ENCODE results near the gene GRSF1.

The GRSF1 gene

DNA sequence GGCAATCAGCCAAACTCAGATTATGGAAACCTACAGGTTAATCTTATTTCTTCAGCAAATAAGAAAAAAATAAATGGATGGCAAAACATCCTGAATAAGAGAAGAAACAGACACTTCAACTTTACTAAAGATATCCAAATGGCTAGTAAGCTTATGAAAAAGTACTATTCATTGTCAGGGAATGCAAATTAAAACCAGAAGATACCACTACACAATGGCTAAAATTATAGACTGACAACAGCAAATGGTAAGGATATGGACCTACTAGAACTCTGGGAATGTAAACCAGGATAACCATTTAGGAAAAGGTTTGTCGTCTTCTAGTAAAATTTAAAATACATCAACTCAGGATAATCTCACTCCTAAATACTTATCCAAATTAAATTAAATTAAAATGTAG, 24.3 kb downstream of the GRSF1 start:
- no peak overlapping the region for H3K27ac ChIP-seq
- no peaks in the 10 kb centered on the region for H3K27me3 ChIP-seq (ENCODE audit: insufficient read depth, low read depth, severe bottlenecking)
- DNase-seq: no peak
- no peak overlapping the region for H3K4me3 ChIP-seq (ENCODE audit: low read depth, low read length)
- TF ChIP-seq, protein P1, sequence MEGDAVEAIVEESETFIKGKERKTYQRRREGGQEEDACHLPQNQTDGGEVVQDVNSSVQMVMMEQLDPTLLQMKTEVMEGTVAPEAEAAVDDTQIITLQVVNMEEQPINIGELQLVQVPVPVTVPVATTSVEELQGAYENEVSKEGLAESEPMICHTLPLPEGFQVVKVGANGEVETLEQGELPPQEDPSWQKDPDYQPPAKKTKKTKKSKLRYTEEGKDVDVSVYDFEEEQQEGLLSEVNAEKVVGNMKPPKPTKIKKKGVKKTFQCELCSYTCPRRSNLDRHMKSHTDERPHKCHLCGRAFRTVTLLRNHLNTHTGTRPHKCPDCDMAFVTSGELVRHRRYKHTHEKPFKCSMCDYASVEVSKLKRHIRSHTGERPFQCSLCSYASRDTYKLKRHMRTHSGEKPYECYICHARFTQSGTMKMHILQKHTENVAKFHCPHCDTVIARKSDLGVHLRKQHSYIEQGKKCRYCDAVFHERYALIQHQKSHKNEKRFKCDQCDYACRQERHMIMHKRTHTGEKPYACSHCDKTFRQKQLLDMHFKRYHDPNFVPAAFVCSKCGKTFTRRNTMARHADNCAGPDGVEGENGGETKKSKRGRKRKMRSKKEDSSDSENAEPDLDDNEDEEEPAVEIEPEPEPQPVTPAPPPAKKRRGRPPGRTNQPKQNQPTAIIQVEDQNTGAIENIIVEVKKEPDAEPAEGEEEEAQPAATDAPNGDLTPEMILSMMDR (IDR thresholded peaks at IDR 0.05; ENCODE audit: low read depth, low read length): no peak
- peaks cover 18% of the 10 kb centered on the region for H3K36me3 ChIP-seq
- no peaks in the 10 kb centered on the region for H3K9me3 ChIP-seq (ENCODE audit: severe bottlenecking)

DNA sequence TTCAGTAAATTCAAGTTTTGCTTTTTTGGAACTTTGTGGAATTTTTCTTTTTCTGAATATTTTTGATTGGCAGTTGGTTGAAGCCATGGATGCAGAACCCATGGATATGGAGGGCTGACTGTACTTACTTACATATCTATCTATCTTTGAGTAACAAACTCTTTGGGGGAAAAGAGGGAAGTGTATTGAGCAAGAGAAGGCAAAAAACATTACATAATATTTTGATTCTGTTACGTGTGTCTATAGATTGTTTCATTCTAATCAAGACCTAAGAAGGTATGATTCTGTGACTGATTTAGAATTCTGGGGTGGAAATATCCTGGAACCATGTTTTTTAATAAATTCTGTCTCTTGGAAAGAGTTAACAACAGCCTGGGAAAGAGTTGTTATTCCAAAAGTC, 31.5 kb downstream of the GRSF1 start:
- DNase-seq: no peak
- H3K27ac ChIP-seq: no peak overlapping the region
- TF ChIP-seq, protein P1 (IDR thresholded peaks at IDR 0.05; ENCODE audit: low read depth, low read length): no peak
- peaks cover 6% of the 10 kb centered on the region; the same call in 1 of the 2 replicates for H3K36me3 ChIP-seq
- no peaks in the 10 kb centered on the region for H3K27me3 ChIP-seq (ENCODE audit: insufficient read depth, low read depth, severe bottlenecking)
- no peaks in the 10 kb centered on the region for H3K9me3 ChIP-seq (ENCODE audit: severe bottlenecking)
- no peak overlapping the region for H3K4me3 ChIP-seq (ENCODE audit: low read depth, low read length)

DNA sequence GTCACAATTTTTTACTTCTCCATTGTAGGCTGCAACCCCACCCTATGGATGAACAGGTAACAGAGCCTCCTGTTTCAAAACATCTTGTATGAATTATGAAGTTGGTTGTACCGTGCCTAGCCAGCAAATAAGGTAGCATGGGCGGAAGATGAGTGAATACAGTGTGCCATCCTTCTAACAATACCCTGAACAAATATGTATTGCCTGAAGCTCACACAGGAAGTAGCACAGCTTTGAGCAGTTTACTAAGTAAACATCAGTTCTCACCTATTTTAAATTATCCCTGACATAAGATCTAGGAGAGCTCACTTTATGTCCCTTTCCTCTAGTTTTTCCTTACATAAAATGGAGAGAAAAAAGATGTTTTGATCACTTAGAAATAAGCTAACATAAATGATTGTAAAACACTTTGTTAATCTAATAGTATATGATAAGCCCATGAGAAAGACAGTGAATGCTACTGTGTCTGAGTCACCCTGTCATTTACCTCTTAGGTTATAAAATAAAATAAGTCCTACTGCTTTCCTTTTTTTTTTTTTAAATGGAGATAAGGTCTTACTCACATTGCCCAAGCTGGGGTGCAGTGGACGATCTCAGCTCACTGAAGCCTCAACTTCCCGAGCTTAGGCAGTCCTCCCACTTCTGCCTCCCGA, 36.6 kb downstream of the GRSF1 start:
- H3K27ac ChIP-seq: no peak overlapping the region
- TF ChIP-seq, protein P1 (IDR thresholded peaks at IDR 0.05; ENCODE audit: low read depth, low read length): no peak
- no peak overlapping the region for H3K4me3 ChIP-seq (ENCODE audit: low read depth, low read length)

DNA sequence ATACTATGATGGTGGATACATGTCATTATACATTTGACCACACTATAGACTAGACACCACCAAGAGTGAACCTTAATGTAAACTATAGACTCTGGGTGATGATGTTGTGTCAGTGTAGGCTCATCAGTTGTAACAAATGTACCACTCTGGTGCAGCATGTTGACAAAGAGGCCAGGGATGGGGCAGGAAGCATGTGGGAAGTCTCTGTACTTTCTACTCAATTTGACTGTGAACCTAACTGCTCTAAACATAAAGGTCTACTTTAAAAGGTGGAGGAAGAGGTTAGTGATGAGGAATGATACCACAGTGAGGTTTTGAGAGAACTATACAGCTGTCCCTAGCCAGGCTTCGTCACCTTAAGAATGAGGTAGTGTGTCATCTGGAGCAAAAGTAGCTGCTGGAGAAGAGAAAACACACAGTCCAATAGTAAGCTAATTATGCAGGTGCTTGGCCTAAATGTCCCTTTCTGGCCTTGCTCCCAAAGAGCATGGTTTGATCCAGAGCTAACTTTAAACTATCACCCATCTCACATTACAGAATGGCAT, 38.4 kb downstream of the GRSF1 start:
- TF ChIP-seq, protein P1 (IDR thresholded peaks at IDR 0.05; ENCODE audit: low read depth, low read length): no peak
- DNase-seq: no peak
- no peaks in the 10 kb centered on the region for H3K27me3 ChIP-seq (ENCODE audit: insufficient read depth, low read depth, severe bottlenecking)
- no peaks in the 10 kb centered on the region for H3K9me3 ChIP-seq (ENCODE audit: severe bottlenecking)
- no peak overlapping the region for H3K27ac ChIP-seq
- peaks cover 6% of the 10 kb centered on the region for H3K36me3 ChIP-seq
- no peak overlapping the region for H3K4me3 ChIP-seq (ENCODE audit: low read depth, low read length)

More for the DNA sequence above, 36.6 kb downstream of the GRSF1 start:
- peaks cover 6% of the 10 kb centered on the region; the same call in 1 of the 2 replicates for H3K36me3 ChIP-seq
- no peaks in the 10 kb centered on the region for H3K27me3 ChIP-seq (ENCODE audit: insufficient read depth, low read depth, severe bottlenecking)
- no peak for DNase-seq
- no peaks in the 10 kb centered on the region for H3K9me3 ChIP-seq (ENCODE audit: severe bottlenecking)

DNA sequence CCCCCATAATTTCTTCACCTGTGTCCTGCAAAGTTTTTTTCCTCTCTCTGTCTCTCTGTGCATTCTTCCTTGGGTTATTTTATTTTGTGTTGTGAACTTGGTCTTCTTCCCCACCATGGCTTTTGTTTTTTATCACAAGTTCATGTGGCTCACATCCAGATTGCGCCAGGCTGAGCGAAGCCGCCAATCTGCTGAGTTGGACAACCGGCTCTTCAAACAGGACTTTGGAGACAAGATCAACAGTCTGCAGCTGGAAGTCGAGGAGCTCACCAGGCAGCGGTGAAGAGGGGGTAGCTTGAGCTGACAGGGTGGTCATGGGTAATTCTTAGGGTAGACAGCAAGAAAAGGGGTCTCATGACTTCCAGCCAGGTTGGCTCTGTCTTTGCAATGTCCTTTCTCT, 46.1 kb downstream of the GRSF1 start:
- TF ChIP-seq, protein P1 (IDR thresholded peaks at IDR 0.05; ENCODE audit: low read depth, low read length): no peak
- H3K9me3 ChIP-seq (ENCODE audit: severe bottlenecking): no peaks in the 10 kb centered on the region
- no peaks in the 10 kb centered on the region for H3K27me3 ChIP-seq (ENCODE audit: insufficient read depth, low read depth, severe bottlenecking)
- DNase-seq: no peak
- H3K27ac ChIP-seq: no peak overlapping the region
- H3K36me3 ChIP-seq: peaks cover 36% of the 10 kb centered on the region
- no peak overlapping the region for H3K4me3 ChIP-seq (ENCODE audit: low read depth, low read length)

DNA sequence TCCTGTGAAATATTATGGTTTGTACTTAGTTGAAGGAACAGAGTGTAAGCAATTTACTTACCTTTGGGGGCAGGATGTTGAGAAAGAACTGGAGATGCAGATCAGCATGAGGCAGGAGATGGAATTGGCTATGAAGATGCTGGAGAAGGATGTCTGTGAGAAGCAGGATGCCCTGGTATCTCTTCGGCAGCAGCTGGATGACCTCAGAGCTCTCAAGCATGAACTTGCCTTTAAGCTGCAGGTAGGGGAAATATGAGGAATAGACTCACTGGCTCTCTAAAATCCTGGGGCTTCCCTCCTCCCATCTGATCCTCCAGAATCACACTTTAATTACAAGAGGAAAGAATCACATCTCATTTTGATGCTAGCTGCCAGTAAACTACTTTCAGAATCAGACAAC, 51.0 kb downstream of the GRSF1 start:
- H3K36me3 ChIP-seq: peaks cover 33% of the 10 kb centered on the region
- H3K9me3 ChIP-seq (ENCODE audit: severe bottlenecking): no peaks in the 10 kb centered on the region
- no peaks in the 10 kb centered on the region for H3K27me3 ChIP-seq (ENCODE audit: insufficient read depth, low read depth, severe bottlenecking)
- no peak overlapping the region for H3K4me3 ChIP-seq (ENCODE audit: low read depth, low read length)
- no peak overlapping the region for H3K27ac ChIP-seq
- TF ChIP-seq, protein P1 (IDR thresholded peaks at IDR 0.05; ENCODE audit: low read depth, low read length): no peak
- no peak for DNase-seq
